Heart left ventricle (tissue), 13 donors: ENCODE measurements around the gene NUP50.

Experiments used
- POLR2A ChIP-seq, 2 donors: fragments of 450-650 bp; IDR thresholded peaks; one replicate each; pipeline ENCODE4 v1.6.1; 2017; ENCODE audit warnings: antibody characterized with exemption in 2 of 2, mild to moderate bottlenecking in 2 of 2, moderate library complexity in 2 of 2
- TF ChIP-seq, protein P1 (sequence below), 12 donors: fragments of 200-600 bp; sonication (generic) in 4 of 12; IDR thresholded peaks; one replicate each; pipeline versions ENCODE4 v1.5.0 to v1.8.0; 2018 to 2022; ENCODE audit warnings: antibody characterized with exemption in 12 of 12, mild to moderate bottlenecking in 5 of 12
- donor health status: ischemic (EF 13 %, LVEDD 7.1; RV severe dilation, severe dysfunction).
- donor health status: DM: no; HTN: yes; CAD: no.
- donor health status: DM: no; HTN: no; CAD: no.
- donor health status: ischemic (EF 25% LVEDD 6.9; RV normal size, moderate dysfunction).
- donor health status: ischemic (EF 25% LVEDD 5.7; RV mildly dilated, moderate dysfunction).
- donor health status: ischemic (EF 35%, LVEDD 5.7; RV mildly dilated, moderate dysfunction).
- donor health status: nonischemic (EF 11% LVEDD 7.7; RV severe dilation, severe dysfunction).
- donor health status: DM: yes; HTN: yes; CAD: no.
- donor health status: PGD.
- donor health status: ischemic (EF 29% LVEDD 5.4; RV normal size, mild dysfunction).
- donor health status: nonischemic (EF 23%, LVEDD 6.1; RV moderate dilation, normal function).

DNA sequence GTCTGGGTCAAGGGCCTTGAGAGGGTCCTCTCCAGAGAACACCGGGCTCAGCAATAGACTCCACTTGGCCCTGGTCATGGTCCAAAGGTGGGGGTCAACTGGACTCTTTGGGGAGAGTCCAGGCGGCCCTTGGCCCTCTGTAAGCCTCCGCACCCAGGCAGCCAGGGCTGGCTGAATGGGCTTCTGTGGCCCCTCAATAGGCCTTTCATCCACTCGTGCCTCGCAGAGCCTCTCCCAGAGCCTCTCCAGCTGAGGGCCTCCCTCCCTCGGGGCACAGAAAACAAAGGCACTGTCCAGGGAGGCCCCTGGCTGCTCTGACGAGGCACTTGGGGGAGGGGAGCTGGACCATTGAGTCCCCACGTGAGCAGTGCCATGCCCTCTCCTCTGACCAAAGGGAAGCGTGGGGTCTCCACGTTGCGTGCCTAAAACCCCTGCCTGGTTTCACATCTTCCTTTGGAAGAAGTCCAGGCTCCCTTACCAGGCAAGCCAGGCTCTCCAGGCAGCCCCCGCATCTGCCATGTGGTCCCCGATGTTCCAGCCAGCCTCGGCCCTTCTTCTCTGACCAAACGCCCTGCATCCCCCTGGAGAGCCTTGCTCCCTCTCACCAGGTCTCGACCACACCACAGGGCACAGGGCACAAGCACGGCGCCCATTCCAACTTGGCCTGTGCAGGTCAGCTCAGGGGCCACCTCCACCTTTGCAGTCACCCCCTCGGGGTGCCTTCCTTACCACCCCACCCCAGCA is 61.4 kb downstream of the NUP50 start:
- TF ChIP-seq POLR2A (IDR thresholded peaks at IDR 0.05): no peak
- TF ChIP-seq, protein P1, sequence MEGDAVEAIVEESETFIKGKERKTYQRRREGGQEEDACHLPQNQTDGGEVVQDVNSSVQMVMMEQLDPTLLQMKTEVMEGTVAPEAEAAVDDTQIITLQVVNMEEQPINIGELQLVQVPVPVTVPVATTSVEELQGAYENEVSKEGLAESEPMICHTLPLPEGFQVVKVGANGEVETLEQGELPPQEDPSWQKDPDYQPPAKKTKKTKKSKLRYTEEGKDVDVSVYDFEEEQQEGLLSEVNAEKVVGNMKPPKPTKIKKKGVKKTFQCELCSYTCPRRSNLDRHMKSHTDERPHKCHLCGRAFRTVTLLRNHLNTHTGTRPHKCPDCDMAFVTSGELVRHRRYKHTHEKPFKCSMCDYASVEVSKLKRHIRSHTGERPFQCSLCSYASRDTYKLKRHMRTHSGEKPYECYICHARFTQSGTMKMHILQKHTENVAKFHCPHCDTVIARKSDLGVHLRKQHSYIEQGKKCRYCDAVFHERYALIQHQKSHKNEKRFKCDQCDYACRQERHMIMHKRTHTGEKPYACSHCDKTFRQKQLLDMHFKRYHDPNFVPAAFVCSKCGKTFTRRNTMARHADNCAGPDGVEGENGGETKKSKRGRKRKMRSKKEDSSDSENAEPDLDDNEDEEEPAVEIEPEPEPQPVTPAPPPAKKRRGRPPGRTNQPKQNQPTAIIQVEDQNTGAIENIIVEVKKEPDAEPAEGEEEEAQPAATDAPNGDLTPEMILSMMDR (IDR thresholded peaks at IDR 0.05): no peak
